Fibroblast of the aortic adventitia (primary cell): Measurements from ENCODE around the gene CD44. TPM values are rescaled to one million over a fixed set of nuclear protein-coding genes. Genes with fewer than 3 reads are reported as not detected.
A peak's percentile ranks its signal among the peaks of the same experiment; 100 is the strongest.

Experiments
- DNase-seq: peaks from one replicate; pipeline ENCODE4 v3.0.0-alpha.2; 2010; ENCODE audit warnings: low read depth
- H3K4me3 ChIP-seq: 2 replicates; pipeline ENCODE4 v1.5.1; 2011; ENCODE audit warnings: low read depth, mild to moderate bottlenecking, control low read depth, low read length, moderate library complexity
- total RNA-seq: library from RNA; depleted of rRNA; stranded (reverse); fragments of >200 nt; gene quantifications from 2 replicates; pipeline ENCODE4 v1.2.3, GENCODE V29; 2012; ENCODE audit warnings: low replicate concordance
- TF ChIP-seq, protein P1 (sequence below): IDR thresholded peaks from 2 replicates; pipeline ENCODE4 v1.5.1; 2011; ENCODE audit warnings: mild to moderate bottlenecking, low read length, control low read depth, inconsistent platforms; ENCODE audit not compliant: insufficient read depth

The CD44 gene
- total RNA-seq, 1 donor: 458 TPM

DNA sequence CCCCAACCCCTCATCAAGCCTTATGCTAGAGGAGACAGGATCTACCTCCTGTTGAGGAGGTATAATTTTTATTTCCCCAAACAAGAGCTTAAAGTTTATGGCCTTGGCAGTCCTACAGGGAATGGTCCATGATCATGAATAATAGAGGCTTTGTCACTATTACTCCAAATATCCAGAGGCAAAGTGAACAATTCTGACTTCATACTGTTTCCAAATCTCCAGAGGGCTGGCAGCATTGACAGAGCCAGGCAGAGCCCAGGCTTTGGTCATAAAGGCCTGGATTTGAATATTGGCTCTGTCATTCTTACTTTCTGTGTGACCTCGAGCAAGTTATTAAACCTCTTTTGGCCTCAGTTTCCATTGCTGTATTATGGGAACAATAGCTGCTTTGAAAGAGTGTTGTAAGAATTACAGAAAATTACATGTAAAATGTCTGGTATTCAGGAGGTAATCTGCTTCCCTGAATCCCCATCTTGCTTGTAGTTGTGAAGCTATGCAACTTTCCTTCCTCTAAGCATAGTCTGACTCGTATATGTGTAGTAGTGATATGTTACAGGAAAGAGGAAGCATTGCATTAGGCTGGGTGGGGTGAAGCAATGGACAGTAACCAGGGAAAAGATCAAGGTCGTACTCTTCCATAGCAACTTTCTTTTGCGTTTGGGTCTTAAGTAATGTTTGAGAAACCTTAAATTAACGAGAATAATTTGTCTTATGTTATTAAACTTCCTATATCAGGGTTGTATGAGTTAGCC lies 88.8 kb downstream of the CD44 start:
- TF ChIP-seq, protein P1, sequence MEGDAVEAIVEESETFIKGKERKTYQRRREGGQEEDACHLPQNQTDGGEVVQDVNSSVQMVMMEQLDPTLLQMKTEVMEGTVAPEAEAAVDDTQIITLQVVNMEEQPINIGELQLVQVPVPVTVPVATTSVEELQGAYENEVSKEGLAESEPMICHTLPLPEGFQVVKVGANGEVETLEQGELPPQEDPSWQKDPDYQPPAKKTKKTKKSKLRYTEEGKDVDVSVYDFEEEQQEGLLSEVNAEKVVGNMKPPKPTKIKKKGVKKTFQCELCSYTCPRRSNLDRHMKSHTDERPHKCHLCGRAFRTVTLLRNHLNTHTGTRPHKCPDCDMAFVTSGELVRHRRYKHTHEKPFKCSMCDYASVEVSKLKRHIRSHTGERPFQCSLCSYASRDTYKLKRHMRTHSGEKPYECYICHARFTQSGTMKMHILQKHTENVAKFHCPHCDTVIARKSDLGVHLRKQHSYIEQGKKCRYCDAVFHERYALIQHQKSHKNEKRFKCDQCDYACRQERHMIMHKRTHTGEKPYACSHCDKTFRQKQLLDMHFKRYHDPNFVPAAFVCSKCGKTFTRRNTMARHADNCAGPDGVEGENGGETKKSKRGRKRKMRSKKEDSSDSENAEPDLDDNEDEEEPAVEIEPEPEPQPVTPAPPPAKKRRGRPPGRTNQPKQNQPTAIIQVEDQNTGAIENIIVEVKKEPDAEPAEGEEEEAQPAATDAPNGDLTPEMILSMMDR: no peak
- peak; percentile 22 for DNase-seq
- H3K4me3 ChIP-seq: no peak overlapping the region

DNA sequence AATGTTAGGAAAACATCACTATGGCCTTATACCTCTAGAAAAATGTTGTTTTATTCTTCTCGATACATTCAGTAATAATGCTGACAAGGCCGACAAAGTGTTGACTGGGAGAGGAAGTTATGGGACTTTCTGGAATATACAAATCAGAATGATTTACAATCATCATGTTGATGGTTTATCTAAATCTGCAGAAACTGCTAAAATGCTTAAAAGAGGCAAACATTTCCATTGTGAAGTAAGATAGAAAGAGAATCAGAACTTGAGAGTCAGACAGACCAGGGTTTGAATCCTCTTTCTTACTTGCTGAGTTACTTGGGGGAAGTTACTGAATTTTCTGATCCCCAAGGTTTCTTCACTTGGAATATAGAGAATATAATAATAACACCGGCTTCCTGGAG lies 89.4 kb downstream of the CD44 start:
- no peak for DNase-seq
- TF ChIP-seq, protein P1: no peak
- no peak overlapping the region for H3K4me3 ChIP-seq

DNA sequence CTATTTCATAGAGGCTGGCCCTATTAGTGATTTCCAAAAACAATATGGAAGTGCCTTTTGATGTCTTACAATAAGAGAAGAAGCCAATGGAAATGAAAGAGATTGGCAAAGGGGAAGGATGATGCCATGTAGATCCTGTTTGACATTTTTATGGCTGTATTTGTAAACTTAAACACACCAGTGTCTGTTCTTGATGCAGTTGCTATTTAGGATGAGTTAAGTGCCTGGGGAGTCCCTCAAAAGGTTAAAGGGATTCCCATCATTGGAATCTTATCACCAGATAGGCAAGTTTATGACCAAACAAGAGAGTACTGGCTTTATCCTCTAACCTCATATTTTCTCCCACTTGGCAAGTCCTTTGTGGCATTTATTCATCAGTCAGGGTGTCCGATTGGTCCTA lies 91.4 kb downstream of the CD44 start:
- TF ChIP-seq, protein P1: no peak
- no peak for DNase-seq
- no peak overlapping the region for H3K4me3 ChIP-seq

DNA sequence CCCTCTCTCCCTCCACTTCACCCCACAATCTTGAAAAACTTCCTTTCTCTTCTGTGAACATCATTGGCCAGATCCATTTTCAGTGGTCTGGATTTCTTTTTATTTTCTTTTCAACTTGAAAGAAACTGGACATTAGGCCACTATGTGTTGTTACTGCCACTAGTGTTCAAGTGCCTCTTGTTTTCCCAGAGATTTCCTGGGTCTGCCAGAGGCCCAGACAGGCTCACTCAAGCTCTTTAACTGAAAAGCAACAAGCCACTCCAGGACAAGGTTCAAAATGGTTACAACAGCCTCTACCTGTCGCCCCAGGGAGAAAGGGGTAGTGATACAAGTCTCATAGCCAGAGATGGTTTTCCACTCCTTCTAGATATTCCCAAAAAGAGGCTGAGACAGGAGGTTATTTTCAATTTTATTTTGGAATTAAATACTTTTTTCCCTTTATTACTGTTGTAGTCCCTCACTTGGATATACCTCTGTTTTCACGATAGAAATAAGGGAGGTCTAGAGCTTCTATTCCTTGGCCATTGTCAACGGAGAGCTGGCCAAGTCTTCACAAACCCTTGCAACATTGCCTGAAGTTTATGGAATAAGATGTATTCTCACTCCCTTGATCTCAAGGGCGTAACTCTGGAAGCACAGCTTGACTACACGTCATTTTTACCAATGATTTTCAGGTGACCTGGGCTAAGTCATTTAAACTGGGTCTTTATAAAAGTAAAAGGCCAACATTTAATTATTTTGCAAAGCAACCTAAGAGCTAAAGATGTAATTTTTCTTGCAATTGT lies 92.3 kb downstream of the CD44 start:
- no peak overlapping the region for H3K4me3 ChIP-seq
- no peak for DNase-seq
- TF ChIP-seq, protein P1: no peak

DNA sequence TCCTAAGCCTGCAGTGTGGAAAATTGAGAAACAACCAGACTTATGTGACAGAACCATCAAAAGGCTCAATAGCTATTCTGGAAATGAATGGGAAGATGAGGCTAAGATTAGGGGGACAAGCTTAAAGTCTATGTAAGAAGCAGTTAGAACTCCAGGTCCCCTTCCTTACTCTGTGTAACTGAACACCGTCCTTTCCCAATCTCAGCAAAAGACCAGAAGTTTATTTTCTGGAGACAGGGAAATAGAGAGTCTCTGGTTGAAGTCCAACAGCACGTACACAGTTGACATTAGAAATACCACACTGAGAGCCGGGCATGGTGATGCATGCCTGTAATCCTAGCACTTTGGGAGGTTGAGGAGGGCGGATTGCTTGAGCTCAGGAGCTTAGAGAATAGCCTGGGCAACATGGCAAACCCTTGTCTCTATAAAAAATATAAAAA lies 93.9 kb downstream of the CD44 start:
- H3K4me3 ChIP-seq: no peak overlapping the region
- TF ChIP-seq, protein P1: no peak
- DNase-seq: no peak

DNA sequence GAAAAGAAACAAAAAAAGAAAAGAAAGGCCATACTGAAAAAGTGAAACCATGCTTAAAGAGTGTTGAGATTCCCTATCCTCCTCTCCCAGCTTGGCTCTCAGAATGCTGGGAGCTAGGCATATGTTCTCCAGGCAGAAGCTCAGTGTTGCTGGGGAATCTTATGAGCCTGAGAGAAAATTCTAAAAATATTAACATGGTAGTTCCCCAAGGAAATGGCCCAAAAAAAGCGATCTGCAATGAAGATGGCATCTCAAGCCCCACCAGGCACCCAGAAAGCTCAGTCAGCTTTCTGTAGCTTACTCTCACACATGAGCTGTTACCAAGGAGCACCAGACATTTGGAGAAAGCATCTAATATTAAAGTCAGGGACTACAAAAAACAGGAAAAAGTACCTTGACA lies 94.5 kb downstream of the CD44 start:
- H3K4me3 ChIP-seq: no peak overlapping the region
- no peak for DNase-seq
- TF ChIP-seq, protein P1: no peak
